ENCODE data around the gene CDK17.
"Not testable (repeated sequence)": the region's sequence is repeated elsewhere in the genome, so short reads cannot be mapped to it uniquely, and the experiment has no call there.

The CDK17 gene

GRCh38 chr12:96383991-96384390 lies 16.2 kb downstream of the CDK17 start:
- no peak for DNase-seq

GRCh38 chr12:96383371-96383770 lies 16.9 kb downstream of the CDK17 start:
- no peak for DNase-seq

DNA sequence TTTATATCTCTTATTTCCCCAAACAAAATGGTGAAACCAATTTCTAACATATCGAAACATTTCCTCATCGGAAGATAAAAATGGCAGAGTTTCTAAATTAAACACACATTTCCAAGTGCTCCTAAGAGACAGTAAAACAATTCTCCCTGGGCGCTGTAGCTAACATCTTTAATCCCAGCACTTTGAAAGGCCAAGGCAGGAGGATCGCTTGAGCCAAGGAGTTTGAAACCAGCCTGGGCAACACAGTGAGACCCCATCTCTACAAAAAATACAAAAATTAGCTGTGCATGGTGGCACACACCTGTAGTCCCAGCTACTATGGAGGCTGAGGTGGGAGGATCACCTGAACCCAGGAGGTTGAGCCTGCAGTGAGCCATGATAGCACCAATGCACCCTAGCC lies 20.5 kb downstream of the CDK17 start:
- not testable (repeated sequence) for DNase-seq

DNA sequence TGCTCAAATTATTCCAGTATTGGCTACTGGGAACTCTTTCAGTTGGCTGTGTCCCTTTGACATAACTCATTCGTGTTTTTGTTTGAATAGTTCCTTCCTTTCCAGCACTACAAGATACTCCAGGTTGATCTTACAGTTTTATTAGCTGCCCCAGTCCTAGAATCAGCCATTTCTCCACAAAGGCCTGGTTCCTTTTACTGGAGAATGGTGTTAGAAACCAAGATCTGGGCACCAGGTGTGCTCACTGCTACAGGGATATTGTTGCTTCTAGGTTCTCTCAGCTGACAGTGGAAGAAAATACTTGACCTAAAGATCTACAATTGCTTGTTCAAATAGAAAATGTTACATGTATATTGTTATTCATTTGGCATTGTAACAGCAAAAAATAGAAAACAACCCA lies 21.9 kb downstream of the CDK17 start:
- DNase-seq: no peak

DNA sequence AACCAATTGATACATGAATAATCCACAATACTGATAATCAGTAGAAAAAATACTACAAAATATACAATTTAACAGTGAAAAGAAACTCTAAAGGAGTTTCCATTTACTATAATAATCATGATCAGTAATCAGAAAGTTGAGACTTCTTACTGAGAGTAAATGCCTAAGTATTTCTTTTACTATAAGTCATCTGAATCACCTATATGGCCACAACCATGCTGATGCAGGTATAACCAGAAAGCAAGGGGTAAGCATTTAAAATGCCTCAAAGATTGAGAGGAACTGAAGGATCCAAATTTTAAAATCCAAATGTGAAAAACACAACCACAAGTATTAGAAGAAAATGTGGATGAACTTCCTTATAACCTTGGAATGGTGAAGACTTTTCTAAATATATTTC lies 23.4 kb downstream of the CDK17 start:
- DNase-seq: no peak

- no peak for DNase-seq
Measured at GRCh38 chr12:96375841-96376604, 24.2 kb downstream of the CDK17 start.

- DNase-seq: no peak
Measured at GRCh38 chr12:96375170-96375569, 25.1 kb downstream of the CDK17 start.

DNA sequence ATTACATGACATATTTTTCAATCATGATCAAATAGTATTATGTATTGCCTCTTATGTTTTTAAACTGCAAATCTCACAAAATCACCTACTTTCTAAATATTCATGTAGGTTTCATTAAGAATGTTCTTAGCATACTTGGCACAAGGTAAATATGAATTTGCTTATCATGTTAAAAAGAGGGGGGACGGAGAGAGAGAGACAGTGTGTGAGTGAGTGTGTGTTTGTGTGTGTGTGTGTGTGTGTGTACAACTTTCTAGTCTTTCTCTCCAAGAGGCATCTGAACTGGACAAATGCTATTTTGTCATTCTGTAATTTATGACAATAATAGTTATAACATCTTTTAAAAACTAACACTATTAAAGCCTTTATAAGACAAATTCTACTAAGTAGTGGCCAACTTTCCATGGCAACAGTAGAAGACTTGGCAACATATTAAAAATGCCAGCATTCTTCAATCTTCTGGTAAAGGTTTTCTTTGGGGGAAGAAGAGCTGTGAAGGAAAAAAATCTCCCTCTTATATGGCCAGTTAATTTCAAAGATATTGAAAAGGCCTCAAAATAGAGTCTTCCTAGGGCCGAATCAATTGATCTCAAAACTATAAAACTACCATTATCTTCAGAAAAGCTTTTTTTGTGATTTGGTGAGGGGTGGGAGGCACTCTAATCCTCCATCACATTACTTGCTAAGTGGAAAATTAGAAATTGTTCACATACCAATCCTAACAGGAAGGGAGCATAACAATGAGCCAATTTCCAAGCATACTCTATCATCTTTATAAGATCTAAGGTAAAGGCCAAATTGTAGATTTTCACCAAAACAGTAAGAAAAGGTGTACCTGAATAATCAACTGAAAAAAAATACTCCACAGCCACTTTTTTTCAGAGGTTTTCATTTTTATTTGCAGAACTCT lies 28.2 kb downstream of the CDK17 start:
- DNase-seq: no peak

GRCh38 chr12:96371138-96371789 lies 29.0 kb downstream of the CDK17 start:
- DNase-seq: no peak

GRCh38 chr12:96368687-96369086 lies 31.6 kb downstream of the CDK17 start:
- DNase-seq: no peak

DNA sequence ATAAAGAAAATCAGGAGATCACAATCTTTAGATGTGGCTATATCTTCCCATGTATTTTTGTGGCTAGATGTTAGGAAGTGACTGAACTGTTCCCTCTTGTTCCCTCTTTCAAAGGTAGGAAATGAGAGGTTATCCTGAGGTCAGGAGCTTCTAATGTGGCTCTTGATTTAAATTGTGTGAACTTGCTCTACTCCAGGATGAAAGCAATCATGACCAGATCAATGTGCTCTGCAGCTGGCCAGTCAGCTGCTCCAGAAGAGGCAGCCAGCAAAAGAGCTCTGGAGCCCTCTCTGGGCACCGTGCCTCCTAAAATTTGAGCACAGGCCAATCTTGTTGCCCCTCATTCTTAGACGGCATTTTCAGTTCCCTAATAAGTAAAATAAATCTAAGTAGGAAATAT lies 32.0 kb downstream of the CDK17 start:
- DNase-seq: no peak

- no peak for DNase-seq
Measured at GRCh38 chr12:96366381-96366654, 33.9 kb downstream of the CDK17 start.

DNA sequence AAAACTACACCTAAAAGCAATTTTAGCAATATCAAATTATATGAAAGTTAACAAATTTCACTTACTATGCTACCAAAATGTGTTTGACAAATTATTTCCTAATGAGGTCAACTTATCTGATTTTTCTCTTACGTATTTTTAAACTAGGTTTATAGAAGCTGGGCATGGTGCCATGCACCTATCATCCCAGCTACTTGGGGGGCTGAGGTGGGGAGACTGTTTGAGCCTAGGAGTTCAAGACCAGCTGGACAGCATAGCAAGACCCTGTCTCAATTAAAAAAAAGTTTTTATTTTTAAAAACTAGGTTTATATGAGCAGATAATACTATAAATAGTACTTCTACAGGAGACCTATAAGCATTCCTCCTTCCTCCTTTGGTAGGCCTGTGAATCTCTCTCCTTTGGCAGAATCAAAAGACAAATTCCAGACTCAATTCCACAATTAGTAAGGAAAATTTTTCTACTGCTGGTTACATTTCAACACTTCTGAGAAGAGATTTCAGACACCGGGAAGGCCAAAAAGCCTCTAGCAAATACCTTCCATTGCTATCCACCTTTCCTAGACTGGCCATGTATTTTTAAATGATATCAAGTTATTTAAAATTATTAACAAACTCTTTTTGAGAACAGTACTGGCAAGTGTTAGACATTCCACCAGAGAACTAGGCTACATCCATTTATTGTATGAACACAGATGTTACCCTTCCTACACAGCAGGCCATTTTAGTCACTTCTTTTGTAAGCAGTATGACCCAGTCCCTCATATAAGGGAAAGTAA lies 34.4 kb downstream of the CDK17 start:
- no peak for DNase-seq

GRCh38 chr12:96364092-96364700 lies 36.0 kb downstream of the CDK17 start:
- DNase-seq: no peak

GRCh38 chr12:96361074-96361473 lies 39.2 kb downstream of the CDK17 start:
- DNase-seq: no peak

DNA sequence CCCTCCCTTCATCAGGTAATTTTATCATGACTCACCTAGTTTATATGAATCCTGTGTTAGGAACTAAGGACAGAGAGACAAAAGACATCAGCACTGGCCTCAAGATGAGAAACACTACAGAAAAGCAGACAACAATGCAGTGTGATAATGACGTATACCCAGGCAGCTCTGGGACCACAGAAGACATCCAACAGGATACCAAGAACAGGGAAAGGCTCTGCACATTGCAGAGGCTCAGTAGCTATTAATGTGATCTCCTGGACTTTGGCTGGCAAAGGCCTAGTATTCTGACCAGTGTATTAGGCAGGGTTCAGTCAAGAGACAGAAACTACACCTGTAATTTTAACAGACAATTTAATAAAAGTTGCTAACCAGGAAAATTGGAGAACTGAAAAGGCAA lies 39.7 kb downstream of the CDK17 start:
- DNase-seq: no peak

- no peak for DNase-seq
Measured at GRCh38 chr12:96359328-96359727, 40.9 kb downstream of the CDK17 start.

DNA sequence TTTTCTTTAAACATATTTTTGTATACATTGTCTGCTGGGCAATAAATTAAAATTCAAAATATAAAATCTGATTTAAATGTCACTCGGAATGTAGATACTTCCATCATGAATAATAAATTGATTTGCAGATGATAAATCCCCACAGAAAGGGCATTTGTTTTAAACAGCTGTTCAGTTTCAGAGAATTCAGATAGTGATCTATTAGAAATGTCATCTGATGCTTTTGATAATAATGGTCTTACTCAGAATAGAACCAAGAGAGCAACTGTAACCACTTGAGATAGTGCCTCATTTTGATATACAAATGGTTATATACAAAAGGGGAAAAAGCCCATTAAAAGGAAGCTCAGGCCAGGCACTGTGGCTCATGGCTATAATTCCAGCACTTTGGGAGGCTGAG lies 43.4 kb downstream of the CDK17 start:
- no peak for DNase-seq

DNA sequence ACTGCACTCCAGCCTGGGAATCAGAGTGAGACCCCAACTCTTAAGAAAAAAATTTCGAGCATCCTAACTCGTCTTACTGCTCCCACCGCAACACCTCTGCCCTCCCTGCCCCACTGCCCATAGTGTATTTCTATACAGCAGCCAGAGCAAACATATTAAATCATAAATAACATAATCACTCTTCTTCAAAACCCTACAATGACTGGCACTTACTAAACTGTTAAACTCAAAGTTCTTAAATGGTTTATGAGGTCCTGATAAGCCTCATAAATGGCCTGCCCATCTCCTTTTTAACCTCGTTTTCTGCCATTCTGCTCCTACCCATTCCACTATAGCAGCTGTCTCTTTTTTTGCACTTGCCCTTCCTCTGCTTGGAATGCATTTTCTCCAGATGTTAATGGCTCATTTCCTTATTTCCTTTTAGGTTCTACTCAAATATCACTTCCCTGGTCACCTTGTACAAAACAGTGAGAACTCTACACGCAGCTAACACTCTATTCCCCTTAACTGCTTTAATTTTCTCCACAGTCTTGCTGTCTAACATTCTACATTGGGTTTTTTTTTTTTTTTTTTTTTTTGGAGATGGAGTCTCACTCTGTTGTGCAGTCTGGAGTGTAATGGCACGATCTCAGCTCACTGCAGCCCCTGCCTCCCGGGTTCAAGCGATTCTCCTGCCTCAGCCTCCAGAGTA lies 45.2 kb downstream of the CDK17 start:
- DNase-seq: no peak

GRCh38 chr12:96354326-96354725 lies 45.9 kb downstream of the CDK17 start:
- no peak for DNase-seq

GRCh38 chr12:96352161-96352835 lies 47.9 kb downstream of the CDK17 start:
- DNase-seq: no peak

All from CD4-positive, alpha-beta T cell treated with Interleukin-17A for 4 hours (primary cell).